ENCODE data around the gene HECTD3. TPM values are rescaled to one million over a fixed set of nuclear protein-coding genes. Genes with fewer than 3 reads are reported as not detected.
"Not testable (repeated sequence)": the region's sequence is repeated elsewhere in the genome, so short reads cannot be mapped to it uniquely, and the experiment has no call there.

The HECTD3 gene
- total RNA-seq, 1 donor from 2014 or later, result 44.3 TPM

GRCh38 chr1:44988531-44989156 is 22.5 kb downstream of the HECTD3 start:
- no peak for DNase-seq (ENCODE audit: low read depth)
- Histone ChIP-seq H3K27me3 (ENCODE audit: control insufficient read depth, insufficient read depth, low read length) (no peaks in the 10 kb centered on the region), H3K36me3 (ENCODE audit: control insufficient read depth, insufficient read depth, low read length) (no peaks in the 10 kb centered on the region), H3K4me3 (ENCODE audit: low read depth, low read length) (no peak overlapping the region)
- no peak for TF ChIP-seq CTCF (IDR thresholded peaks at IDR 0.05; ENCODE audit: insufficient read depth, low read length, poor library complexity, severe bottlenecking)

- TF ChIP-seq CTCF (IDR thresholded peaks at IDR 0.05; ENCODE audit: insufficient read depth, low read length, poor library complexity, severe bottlenecking), result no peak
- DNase-seq (ENCODE audit: low read depth), result no peak
- H3K27me3 ChIP-seq (ENCODE audit: control insufficient read depth, insufficient read depth, low read length), result no peaks in the 10 kb centered on the region
- no peaks in the 10 kb centered on the region for H3K36me3 ChIP-seq (ENCODE audit: control insufficient read depth, insufficient read depth, low read length)
- H3K4me3 ChIP-seq (ENCODE audit: low read depth, low read length), result peak overlapping the region; percentile 57
Observed at GRCh38 chr1:44985747-44986359, 25.3 kb downstream of the HECTD3 start.

- not testable (repeated sequence) for H3K36me3 ChIP-seq (ENCODE audit: control insufficient read depth, insufficient read depth, low read length); H3K27me3 ChIP-seq (ENCODE audit: control insufficient read depth, insufficient read depth, low read length); DNase-seq (ENCODE audit: low read depth); H3K4me3 ChIP-seq (ENCODE audit: low read depth, low read length)
Observed at GRCh38 chr1:44977372-44977771, 33.8 kb downstream of the HECTD3 start.

- TF ChIP-seq CTCF (IDR thresholded peaks at IDR 0.05; ENCODE audit: insufficient read depth, low read length, poor library complexity, severe bottlenecking), result no peak
Observed at GRCh38 chr1:44976252-44976651, 34.9 kb downstream of the HECTD3 start.

GRCh38 chr1:44973645-44974044 is 37.5 kb downstream of the HECTD3 start:
- TF ChIP-seq CTCF (IDR thresholded peaks at IDR 0.05; ENCODE audit: insufficient read depth, low read length, poor library complexity, severe bottlenecking), result no peak
- H3K4me3 ChIP-seq (ENCODE audit: low read depth, low read length), result no peak overlapping the region
- H3K36me3 ChIP-seq (ENCODE audit: control insufficient read depth, insufficient read depth, low read length), result no peaks in the 10 kb centered on the region
- no peaks in the 10 kb centered on the region for H3K27me3 ChIP-seq (ENCODE audit: control insufficient read depth, insufficient read depth, low read length)
- DNase-seq (ENCODE audit: low read depth), result no peak

More at GRCh38 chr1:44976252-44976651, 34.9 kb downstream of the HECTD3 start:
- no peak for DNase-seq (ENCODE audit: low read depth)
- H3K4me3 ChIP-seq (ENCODE audit: low read depth, low read length), result no peak overlapping the region
- H3K27me3 ChIP-seq (ENCODE audit: control insufficient read depth, insufficient read depth, low read length), result no peaks in the 10 kb centered on the region
- H3K36me3 ChIP-seq (ENCODE audit: control insufficient read depth, insufficient read depth, low read length), result peaks cover 1% of the 10 kb centered on the region

- no peak for TF ChIP-seq CTCF (IDR thresholded peaks at IDR 0.05; ENCODE audit: insufficient read depth, low read length, poor library complexity, severe bottlenecking)
- no peak overlapping the region for H3K4me3 ChIP-seq (ENCODE audit: low read depth, low read length)
- no peak for DNase-seq (ENCODE audit: low read depth)
- H3K36me3 ChIP-seq (ENCODE audit: control insufficient read depth, insufficient read depth, low read length), result no peaks in the 10 kb centered on the region
- H3K27me3 ChIP-seq (ENCODE audit: control insufficient read depth, insufficient read depth, low read length), result no peaks in the 10 kb centered on the region
Observed at GRCh38 chr1:44970317-44970716, 40.8 kb downstream of the HECTD3 start.
